T-helper 17 cell (primary cell): Measurements from ENCODE around the gene KIAA0753. TPM values are rescaled to one million over a fixed set of nuclear protein-coding genes. Genes with fewer than 3 reads are reported as not detected.

Experiments
- ATAC-seq: fragments of 150-1000 bp; cut with Tn5 transposase; 2 replicates; pipeline ENCODE4 v1.10.0; 2021; ENCODE audit warnings: mild to moderate bottlenecking, moderate library complexity
- DNase-seq, 3 donors: peaks; one replicate each; pipeline versions ENCODE4 v3.0.0 to v3.0.0-alpha.2; 2020 to 2021
- H3K9me3 ChIP-seq: one replicate; pipeline ENCODE4 v1.7.0; 2013; ENCODE audit warnings: low read length, mild to moderate bottlenecking; ENCODE audit not compliant: control insufficient read depth, poor library complexity, severe bottlenecking
- H3K27ac Mint-ChIP-seq: one replicate; pipeline ENCODE4 v1.8.0; 2022; ENCODE audit warnings: mild to moderate bottlenecking, moderate library complexity, mixed read lengths
- H3K27me3 Mint-ChIP-seq: one replicate; pipeline ENCODE4 v1.8.0; 2022; ENCODE audit warnings: mixed read lengths
- H3K36me3 Mint-ChIP-seq: one replicate; pipeline ENCODE4 v1.8.0; 2022; ENCODE audit warnings: low read depth, mixed read lengths
- H3K4me1 Mint-ChIP-seq: one replicate; pipeline ENCODE4 v1.8.0; 2022; ENCODE audit warnings: mild to moderate bottlenecking, mixed read lengths
- H3K4me3 Mint-ChIP-seq: one replicate; pipeline ENCODE4 v1.8.0; 2022; ENCODE audit warnings: mild to moderate bottlenecking, moderate library complexity, mixed read lengths
- total RNA-seq, 4 donors: library from RNA in 2 of 4; stranded (reverse) in 2 of 4; gene quantifications; one replicate each; pipeline ENCODE4 v1.2.3 and lab custom pipeline; 2022 to 2026

The KIAA0753 gene
- total RNA-seq, 2 donors from 2014 or later, result 10.8 to 12.1 TPM

GRCh38 chr17:6630390-6630789 is 10.1 kb downstream of the KIAA0753 start:
- H3K27ac Mint-ChIP-seq, result no peak overlapping the region
- DNase-seq, result no peak
- H3K4me3 Mint-ChIP-seq, result no peak overlapping the region
- no peaks in the 10 kb centered on the region for H3K9me3 ChIP-seq
- H3K27me3 Mint-ChIP-seq, result no peaks in the 10 kb centered on the region
- H3K4me1 Mint-ChIP-seq, result peaks cover 26% of the 10 kb centered on the region
- no peak for ATAC-seq
- peaks cover 26% of the 10 kb centered on the region for H3K36me3 Mint-ChIP-seq

- no peaks in the 10 kb centered on the region for H3K27me3 Mint-ChIP-seq
- H3K36me3 Mint-ChIP-seq, result peaks cover 17% of the 10 kb centered on the region
- no peak for ATAC-seq
- peaks cover 19% of the 10 kb centered on the region for H3K4me1 Mint-ChIP-seq
- H3K9me3 ChIP-seq, result no peaks in the 10 kb centered on the region
- DNase-seq, result no peak
- H3K27ac Mint-ChIP-seq, result peak overlapping the region; percentile 51
- no peak overlapping the region for H3K4me3 Mint-ChIP-seq
These were observed 13.5 kb downstream of the KIAA0753 start for GRCh38 chr17:6627019-6627418.

- Mint-ChIP-seq H3K27ac (no peak overlapping the region), H3K36me3 (peaks cover 17% of the 10 kb centered on the region)
These were observed 13.9 kb downstream of the KIAA0753 start for GRCh38 chr17:6626616-6627015.

GRCh38 chr17:6623941-6624340 is 16.6 kb downstream of the KIAA0753 start:
- no peak for DNase-seq
- Mint-ChIP-seq H3K27ac (no peak overlapping the region), H3K4me1 (peaks cover 7% of the 10 kb centered on the region), H3K36me3 (peaks cover 10% of the 10 kb centered on the region), H3K27me3 (no peaks in the 10 kb centered on the region), H3K4me3 (no peak overlapping the region)
- H3K9me3 ChIP-seq, result no peaks in the 10 kb centered on the region
- ATAC-seq, result no peak

More at GRCh38 chr17:6626616-6627015, 13.9 kb downstream of the KIAA0753 start:
- no peaks in the 10 kb centered on the region for H3K9me3 ChIP-seq
- Mint-ChIP-seq H3K4me3 (no peak overlapping the region), H3K4me1 (peaks cover 19% of the 10 kb centered on the region), H3K27me3 (no peaks in the 10 kb centered on the region)
- ATAC-seq, result no peak
- no peak for DNase-seq

- no peak for DNase-seq
- ATAC-seq, result no peak
- H3K27ac Mint-ChIP-seq, result no peak overlapping the region
- H3K36me3 Mint-ChIP-seq, result peaks cover 9% of the 10 kb centered on the region
- H3K4me1 Mint-ChIP-seq, result peaks cover 5% of the 10 kb centered on the region
- H3K4me3 Mint-ChIP-seq, result no peak overlapping the region
- no peaks in the 10 kb centered on the region for H3K9me3 ChIP-seq
- H3K27me3 Mint-ChIP-seq, result no peaks in the 10 kb centered on the region
These were observed 29.3 kb downstream of the KIAA0753 start for GRCh38 chr17:6611231-6611630.

- Mint-ChIP-seq H3K27me3 (no peaks in the 10 kb centered on the region), H3K4me3 (no peak overlapping the region), H3K4me1 (peaks cover 5% of the 10 kb centered on the region), H3K27ac (no peak overlapping the region), H3K36me3 (peaks cover 14% of the 10 kb centered on the region)
- ATAC-seq (no peak), DNase-seq (no peak)
- no peaks in the 10 kb centered on the region for H3K9me3 ChIP-seq
These were observed 30.5 kb downstream of the KIAA0753 start for GRCh38 chr17:6610011-6610410.

- no peaks in the 10 kb centered on the region for H3K27me3 Mint-ChIP-seq
- DNase-seq, result no peak
- no peak overlapping the region for H3K27ac Mint-ChIP-seq
- H3K9me3 ChIP-seq, result no peaks in the 10 kb centered on the region
- ATAC-seq, result no peak
- no peak overlapping the region for H3K4me3 Mint-ChIP-seq
- peaks cover 17% of the 10 kb centered on the region for H3K36me3 Mint-ChIP-seq
- H3K4me1 Mint-ChIP-seq, result peaks cover 3% of the 10 kb centered on the region
These were observed 32.2 kb downstream of the KIAA0753 start for GRCh38 chr17:6608321-6608720.

- Mint-ChIP-seq H3K4me3 (no peak overlapping the region), H3K27ac (no peak overlapping the region), H3K4me1 (peaks cover 8% of the 10 kb centered on the region), H3K36me3 (peaks cover 14% of the 10 kb centered on the region), H3K27me3 (no peaks in the 10 kb centered on the region)
- no peak for DNase-seq
- ATAC-seq, result no peak
- no peaks in the 10 kb centered on the region for H3K9me3 ChIP-seq
These were observed 35.4 kb downstream of the KIAA0753 start for GRCh38 chr17:6605142-6605541.

- ATAC-seq, result no peak
- Mint-ChIP-seq H3K4me1 (peaks cover 6% of the 10 kb centered on the region), H3K36me3 (peaks cover 11% of the 10 kb centered on the region), H3K4me3 (no peak overlapping the region), H3K27ac (no peak overlapping the region), H3K27me3 (no peaks in the 10 kb centered on the region)
- H3K9me3 ChIP-seq, result no peaks in the 10 kb centered on the region
- DNase-seq, result no peak
These were observed 36.7 kb downstream of the KIAA0753 start for GRCh38 chr17:6603744-6604325.

GRCh38 chr17:6602141-6602540 is 38.4 kb downstream of the KIAA0753 start:
- no peak for ATAC-seq
- no peaks in the 10 kb centered on the region for H3K9me3 ChIP-seq
- H3K4me1 Mint-ChIP-seq, result peaks cover 6% of the 10 kb centered on the region
- no peak for DNase-seq
- H3K27me3 Mint-ChIP-seq, result no peaks in the 10 kb centered on the region
- peak overlapping the region; percentile 21 for H3K27ac Mint-ChIP-seq
- no peak overlapping the region for H3K4me3 Mint-ChIP-seq
- H3K36me3 Mint-ChIP-seq, result peaks cover 10% of the 10 kb centered on the region

- Mint-ChIP-seq H3K27ac (no peak overlapping the region), H3K27me3 (no peaks in the 10 kb centered on the region), H3K4me1 (peaks cover 6% of the 10 kb centered on the region), H3K4me3 (no peak overlapping the region), H3K36me3 (peaks cover 10% of the 10 kb centered on the region)
- DNase-seq (no peak), ATAC-seq (no peak)
- no peaks in the 10 kb centered on the region for H3K9me3 ChIP-seq
These were observed 41.1 kb downstream of the KIAA0753 start for GRCh38 chr17:6599364-6599763.

GRCh38 chr17:6597727-6598126 is 42.8 kb downstream of the KIAA0753 start:
- Mint-ChIP-seq H3K4me1 (peaks cover 6% of the 10 kb centered on the region), H3K27me3 (no peaks in the 10 kb centered on the region), H3K27ac (no peak overlapping the region), H3K36me3 (peaks cover 6% of the 10 kb centered on the region), H3K4me3 (no peak overlapping the region)
- no peaks in the 10 kb centered on the region for H3K9me3 ChIP-seq
- no peak for DNase-seq
- no peak for ATAC-seq

- Mint-ChIP-seq H3K4me1 (peaks cover 6% of the 10 kb centered on the region), H3K36me3 (peaks cover 6% of the 10 kb centered on the region), H3K4me3 (no peak overlapping the region), H3K27me3 (no peaks in the 10 kb centered on the region), H3K27ac (no peak overlapping the region)
- H3K9me3 ChIP-seq, result no peaks in the 10 kb centered on the region
- DNase-seq (no peak), ATAC-seq (no peak)
These were observed 43.6 kb downstream of the KIAA0753 start for GRCh38 chr17:6596941-6597340.

- ATAC-seq, result no peak
- H3K4me3 Mint-ChIP-seq, result no peak overlapping the region
- H3K27ac Mint-ChIP-seq, result no peak overlapping the region
- H3K4me1 Mint-ChIP-seq, result peaks cover 5% of the 10 kb centered on the region
- H3K9me3 ChIP-seq, result no peaks in the 10 kb centered on the region
- H3K36me3 Mint-ChIP-seq, result peaks cover 6% of the 10 kb centered on the region
- H3K27me3 Mint-ChIP-seq, result no peaks in the 10 kb centered on the region
- DNase-seq, result no peak
These were observed 44.0 kb downstream of the KIAA0753 start for GRCh38 chr17:6596511-6596910.
